Inflammatory macrophage (primary cell): ENCODE results near the gene PLPP2.

Experiments
- DNase-seq, 2 donors: peaks; one replicate each; pipeline ENCODE4 v3.0.0-alpha.2; 2020 to 2022
- total RNA-seq, 18 experiments: gene quantifications; one replicate each; lab custom pipeline; 2026; ENCODE audit warnings: mixed read lengths in 6 of 18, inconsistent platforms in 2 of 18; lab: John Stamatoyannopoulos, UW

The PLPP2 gene
- 0 to 0.16 (median 0.02) reads per million in 18 experiments for total RNA-seq

DNA sequence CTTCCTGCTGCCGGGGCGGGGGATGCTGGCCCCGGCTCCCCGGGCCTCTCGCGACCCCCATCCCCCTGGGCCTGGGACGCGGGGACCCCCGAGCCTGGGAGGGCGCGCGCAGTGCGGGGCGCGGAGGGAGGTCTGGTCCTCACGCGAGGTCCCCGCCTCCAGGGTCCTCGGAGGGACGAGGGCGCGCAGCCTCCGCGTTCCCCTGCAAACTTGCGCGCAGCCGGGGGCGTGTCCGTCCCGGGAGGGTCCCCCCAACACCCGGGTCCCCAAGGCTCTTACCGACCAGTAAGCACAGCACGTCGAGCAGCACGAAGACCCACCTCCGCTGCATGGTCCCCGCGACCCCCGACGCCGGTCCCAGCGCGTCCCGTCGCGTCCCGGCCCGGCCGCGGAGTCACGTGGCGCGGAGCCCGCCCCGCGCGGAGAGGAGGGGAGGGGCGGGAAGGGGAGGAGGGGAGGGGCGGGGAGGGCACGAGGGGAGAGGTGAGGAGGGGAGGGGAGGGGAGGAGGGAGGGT, at the start of gene PLPP2:
Gene PLPP2, minus strand, starts transcription at position 398 of the 516 bp plus-strand sequence. Its CDS starts 67 bp downstream, at position 331.
- DNase-seq: no peak

DNA sequence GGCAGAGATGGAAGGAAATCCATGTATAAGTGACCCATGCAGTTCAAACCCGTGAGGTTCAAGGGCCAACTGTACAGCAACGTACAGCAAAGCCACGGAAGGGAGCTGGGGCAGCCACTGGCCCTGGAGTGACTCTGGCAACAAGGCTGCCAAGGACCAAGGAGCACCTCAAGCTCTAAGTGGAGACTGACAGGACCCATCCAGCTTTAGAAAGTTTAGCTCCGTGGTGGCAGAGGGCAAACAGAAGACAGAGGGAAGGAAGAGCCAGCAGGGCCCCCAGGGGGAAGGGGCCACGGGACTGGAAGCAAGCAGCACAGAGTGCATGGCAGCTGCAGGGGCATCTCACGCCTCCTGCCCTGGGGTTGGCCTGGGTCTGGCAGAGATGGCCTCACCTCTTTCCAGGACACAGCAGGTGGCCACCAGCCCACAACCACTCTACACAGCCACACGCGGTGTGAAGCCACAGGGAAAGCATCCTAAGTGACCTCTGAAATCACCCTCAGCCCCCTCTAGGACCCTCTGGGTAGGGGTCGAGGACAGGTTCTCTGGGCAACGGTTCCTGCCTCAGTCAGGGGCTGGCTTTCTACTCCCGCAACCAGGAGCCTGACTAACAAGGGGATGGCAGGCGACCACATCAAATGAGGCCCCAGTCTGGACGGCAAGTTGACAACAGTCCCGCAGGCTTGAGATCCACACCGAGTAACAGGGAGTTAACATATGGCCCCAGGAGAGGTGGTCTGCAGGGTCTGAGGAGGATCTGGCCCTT, 49.6 kb upstream of the PLPP2 start:
- no peak for DNase-seq

DNA sequence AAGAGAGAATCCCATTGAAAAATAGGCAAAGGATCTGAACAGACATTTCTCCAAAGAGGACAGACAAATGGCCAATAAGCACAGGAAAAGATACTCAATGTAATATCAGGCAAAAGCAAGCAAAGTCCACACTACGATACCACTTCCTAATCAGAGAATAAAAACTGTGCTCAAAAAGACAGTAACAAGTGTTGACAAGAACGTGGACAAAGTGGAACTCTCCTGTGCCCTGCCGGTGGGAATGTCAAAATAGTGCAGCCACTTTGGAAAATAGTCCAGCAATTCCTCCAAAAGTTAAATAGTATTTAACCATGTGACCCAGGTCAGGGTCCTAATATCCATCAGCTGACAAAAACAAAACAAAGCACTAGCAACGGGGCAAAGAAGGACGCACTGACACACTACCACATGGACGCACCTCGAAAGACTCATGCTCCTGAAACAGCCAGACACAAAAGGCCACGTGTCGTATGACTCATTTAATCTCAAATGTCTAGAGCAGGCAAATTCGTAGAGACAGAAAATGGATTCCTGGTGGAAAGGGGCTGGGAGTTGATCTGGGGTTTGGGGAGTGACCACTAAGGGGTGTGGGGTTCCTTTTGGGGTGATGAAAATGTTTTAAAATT, 48.2 kb upstream of the PLPP2 start:
- DNase-seq: peak in 1 of 2 donors; percentile 10

DNA sequence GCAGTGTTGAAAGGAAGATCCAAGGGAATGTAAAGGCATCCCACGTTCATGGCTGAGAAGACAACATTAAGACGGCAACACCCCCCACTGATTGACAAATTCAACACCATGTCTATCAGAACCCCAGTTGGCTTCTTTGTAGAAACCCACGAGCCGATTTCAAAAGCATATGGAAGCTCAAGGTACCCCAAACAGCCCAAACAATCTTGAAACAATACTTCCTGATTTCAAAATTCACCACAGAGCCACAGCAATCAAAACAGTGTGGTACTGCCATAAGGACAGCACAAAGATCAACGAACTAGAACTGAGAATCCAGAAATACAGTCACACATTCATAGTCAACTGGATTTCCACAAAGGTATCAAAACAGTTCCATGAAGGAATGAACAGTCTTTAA, 47.2 kb upstream of the PLPP2 start:
- peak; percentile 66 to 67 for DNase-seq

DNA sequence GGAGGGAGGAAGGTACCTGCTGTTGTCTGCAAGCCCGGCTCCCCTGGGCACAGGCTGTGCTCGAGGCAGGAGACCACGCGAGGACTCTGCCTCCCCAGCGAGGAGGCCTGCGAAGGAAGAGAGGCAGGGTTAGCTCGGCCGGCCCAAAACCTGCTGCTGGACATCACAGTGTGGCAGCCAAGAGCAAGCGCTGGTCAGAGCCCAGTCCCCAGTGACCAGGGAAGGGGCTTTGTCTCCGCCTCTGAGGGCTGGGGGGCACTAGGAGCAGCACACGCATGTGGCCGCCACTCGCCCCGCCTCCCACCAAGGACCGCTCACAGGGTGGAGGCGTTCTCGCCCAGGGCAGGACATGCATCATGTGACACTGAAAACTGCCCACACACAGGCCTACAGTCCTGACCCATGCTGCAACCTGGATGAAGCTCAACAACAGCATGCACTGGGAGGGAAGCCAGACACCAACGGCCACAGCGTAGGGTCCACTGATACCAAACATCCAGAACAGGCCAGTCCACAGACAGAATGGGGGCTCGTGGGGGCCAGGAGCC, 44.9 kb upstream of the PLPP2 start:
- DNase-seq: no peak

DNA sequence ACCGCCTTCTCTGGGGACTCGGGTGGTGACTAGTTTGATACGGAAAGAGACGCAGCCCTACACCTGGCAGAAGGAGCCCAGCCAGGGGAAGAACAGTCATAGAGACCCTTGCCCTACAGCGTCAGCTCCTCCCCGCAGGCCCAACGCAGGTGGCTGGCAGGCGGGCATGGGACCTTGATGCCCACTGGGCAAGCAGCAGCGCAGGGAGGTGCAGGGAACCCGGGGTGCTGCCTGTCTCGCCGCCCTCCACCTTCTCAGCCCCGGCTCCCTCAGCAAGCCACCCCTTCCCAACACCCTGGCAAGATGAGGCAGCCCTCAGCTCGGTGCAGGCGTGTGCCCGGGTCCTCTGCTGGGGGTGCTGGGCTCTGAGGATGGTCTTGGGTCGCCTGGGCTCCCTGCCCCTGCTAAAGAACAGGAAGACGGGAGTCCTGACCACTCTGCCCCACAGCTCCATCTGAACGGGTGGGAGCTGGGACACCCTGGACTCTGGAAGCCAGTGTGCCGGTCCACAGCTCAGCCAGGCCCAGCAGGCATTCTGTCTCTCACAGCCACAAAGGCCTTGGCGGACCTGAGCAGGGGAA, 44.4 kb upstream of the PLPP2 start:
- no peak for DNase-seq

DNA sequence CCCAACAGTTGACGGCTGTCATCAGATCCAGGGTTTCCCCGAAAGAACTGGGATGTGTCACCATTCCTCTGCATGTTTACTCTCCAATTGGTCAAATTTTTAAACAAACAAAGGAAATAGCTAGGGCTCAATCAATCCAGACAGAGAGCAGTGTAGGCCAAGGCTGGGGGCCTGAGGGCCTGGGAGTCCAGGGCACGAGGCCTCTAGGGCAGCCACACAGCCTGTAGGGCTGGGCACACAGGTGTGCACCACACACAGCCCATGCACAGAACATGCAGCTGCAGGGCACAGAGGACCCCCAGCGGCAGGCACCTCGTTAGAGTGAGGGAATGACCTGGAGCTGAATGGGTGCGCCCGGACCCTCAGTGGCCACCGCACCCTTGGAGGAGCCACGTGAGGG, 43.9 kb upstream of the PLPP2 start:
- DNase-seq: no peak

DNA sequence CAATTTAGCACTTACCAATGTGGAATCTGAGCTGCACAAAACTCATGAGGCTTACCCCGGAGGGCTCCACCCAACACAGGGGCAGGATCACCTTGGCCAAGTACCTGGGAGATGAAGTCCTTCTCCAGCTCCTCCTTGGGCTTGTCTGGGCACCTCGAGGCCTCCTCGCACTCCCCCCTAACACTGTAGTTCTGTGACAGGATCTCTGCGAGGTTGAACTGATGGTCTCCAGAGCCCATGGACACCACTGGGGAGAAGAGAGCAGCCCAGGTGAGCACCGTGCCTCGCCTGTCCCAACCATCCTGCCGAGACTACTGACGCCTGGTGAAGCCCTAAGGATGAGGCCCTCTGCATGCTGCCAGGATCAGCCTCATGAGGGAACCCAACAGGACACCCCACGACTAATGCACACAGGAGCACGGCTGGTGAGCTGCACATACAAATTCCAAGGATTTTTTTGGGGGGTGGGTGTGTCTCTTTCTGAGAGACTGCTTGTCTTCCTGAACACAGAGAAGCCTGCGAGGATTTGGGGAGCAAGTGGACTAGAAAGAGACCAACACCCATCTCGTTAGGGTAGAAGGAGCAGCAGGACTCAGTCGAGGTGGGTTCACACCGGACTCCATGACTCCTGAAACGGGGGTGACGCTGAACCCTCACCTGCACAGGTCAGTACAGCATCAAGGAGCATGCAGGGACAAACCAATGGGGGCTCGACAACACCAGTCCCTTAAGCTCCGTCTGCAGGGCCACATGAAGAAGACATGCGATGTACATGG, 43.3 kb upstream of the PLPP2 start:
- no peak for DNase-seq

DNA sequence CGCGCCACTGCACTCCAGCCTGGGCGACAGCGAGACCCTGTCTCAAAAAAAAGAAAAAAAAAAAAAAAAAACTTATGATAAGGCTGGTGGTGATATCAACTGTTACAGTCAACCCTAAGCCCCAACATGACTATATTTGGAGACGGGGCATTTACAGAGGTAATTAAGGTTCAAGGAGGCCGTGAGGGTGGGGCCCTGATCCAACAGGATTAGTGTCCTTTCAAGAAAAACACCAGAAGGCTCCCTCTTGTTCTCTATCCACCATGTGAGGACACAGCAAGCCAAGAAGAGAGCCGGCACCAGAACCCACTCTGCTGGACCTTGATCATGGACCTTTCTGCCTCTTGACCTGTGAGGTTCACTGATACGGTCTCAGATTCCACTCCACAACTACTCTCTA, 39.3 kb upstream of the PLPP2 start:
- no peak for DNase-seq

DNA sequence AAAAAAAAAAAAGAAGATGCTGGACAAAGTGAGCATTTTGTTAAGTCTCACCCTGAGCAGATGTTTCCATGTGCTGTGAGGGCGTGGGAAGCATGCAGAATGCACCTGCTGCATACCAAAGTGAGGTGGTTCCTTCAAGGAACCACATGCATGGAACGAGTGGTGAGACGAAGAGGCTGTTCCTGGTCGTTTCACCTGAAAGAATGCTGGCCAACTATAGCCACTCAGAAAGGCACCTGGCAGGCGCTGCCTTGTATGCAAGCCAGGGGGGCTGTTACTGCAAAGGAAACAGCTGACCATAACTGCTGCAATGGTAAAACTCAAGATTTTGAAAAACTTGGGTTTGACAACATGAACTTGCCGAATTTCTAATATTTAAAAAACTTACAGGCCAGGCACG, 38.7 kb upstream of the PLPP2 start:
- no peak for DNase-seq

DNA sequence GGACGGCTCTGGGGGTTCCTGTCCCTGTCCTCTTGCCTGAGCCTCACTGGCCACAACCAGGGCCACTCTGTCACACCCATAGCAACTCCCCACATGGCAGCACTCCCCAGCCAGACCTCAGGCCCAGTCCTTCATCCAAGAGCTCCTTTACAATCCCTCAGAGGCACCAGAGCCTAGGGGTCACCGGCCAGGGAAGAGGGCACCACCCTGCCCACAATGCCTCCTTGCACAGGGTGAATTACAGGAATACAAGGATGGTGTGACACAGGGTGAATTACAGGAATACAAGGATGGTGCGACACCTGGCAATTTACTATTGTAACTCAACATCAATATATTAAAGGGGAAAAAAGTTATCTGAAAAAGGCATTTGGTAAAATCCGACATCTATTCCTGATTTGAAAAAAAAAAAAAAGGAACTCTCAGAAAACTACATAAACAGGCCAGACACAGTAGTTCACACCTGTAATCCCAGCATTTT, 36.9 kb upstream of the PLPP2 start:
- DNase-seq: no peak

DNA sequence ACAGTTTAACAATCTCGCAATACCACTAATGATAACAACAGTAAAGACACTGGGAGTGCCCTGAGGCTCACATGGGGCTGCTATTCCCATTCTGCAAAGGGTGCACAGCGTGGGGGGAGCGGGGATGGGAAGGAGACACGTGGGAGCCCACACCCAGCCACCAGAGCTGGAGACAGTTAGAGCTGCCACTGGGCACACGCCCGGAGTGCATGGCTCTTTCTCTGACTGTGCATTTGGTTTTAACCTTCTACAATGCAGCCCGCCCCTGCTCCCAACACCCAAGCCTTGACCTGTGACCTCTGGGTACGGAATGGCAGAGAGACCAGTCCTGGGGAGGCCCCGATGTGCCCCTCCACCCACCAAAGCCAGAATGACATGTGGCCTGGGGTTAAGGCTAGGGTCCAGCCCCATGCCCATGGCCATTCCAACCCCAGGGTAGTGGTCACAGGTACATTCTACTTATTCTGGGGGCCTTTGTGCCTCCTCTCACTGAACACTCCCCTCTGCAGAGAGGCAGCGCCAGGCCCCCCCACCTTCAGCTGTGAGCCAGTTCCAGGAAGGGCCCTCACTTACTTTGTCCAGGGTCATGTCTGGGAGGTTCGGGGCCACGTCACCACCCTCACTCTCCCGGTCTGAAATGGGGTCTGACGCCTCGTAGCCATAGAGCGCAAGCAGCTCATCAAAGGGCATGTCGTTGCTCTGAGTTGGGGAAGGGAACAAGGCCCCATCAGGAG, 36.3 kb upstream of the PLPP2 start:
- no peak for DNase-seq

DNA sequence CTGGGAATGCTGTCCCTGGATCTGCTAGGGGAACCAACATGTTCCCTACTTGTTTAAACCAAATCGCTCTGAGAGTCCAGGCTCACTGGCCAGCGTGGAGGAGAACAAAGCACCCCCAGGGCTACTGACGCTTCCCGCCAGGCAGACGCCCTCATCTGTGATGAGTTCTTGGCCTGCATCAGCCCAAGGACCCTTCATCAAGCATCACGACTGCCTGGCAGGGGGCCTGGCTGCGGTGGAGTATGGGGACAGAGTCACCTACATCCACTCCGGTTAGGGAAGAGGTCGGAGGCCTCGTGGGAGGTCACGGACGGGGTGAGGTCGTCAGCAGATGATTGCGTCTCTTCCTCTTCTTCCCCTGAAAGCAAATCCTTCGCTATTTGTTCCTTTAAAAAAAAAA, 35.7 kb upstream of the PLPP2 start:
- DNase-seq: peak; percentile 17 to 48

DNA sequence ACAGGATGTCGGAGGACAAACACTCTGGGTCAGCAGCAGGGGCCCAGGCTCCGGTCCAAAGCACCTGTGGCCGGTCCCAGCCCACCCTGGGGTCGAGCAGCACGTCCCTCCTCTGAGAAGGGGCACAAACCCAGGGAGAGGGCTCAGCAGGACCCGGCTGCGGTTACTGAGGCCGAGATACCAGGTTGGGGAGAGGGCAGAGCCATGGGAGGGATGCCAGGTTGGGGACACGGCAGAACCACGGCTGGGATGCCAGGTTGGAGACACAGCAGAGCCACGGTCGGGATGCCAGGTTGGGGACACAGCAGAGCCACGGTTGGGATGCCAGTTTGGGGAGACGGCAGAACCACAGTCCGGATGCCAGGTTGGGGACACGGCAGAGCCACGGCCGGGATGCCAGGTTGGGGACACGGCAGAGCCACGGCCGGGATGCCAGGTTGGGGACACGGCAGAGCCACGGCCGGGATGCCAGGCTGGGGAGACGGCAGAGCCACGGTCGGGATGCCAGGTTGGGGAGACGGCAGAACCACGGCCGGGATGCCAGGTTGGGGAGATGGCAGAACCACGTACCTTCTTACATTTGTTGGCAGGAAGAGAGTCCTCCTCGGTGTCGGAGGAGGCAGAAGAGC, 34.8 kb upstream of the PLPP2 start:
- no peak for DNase-seq

DNA sequence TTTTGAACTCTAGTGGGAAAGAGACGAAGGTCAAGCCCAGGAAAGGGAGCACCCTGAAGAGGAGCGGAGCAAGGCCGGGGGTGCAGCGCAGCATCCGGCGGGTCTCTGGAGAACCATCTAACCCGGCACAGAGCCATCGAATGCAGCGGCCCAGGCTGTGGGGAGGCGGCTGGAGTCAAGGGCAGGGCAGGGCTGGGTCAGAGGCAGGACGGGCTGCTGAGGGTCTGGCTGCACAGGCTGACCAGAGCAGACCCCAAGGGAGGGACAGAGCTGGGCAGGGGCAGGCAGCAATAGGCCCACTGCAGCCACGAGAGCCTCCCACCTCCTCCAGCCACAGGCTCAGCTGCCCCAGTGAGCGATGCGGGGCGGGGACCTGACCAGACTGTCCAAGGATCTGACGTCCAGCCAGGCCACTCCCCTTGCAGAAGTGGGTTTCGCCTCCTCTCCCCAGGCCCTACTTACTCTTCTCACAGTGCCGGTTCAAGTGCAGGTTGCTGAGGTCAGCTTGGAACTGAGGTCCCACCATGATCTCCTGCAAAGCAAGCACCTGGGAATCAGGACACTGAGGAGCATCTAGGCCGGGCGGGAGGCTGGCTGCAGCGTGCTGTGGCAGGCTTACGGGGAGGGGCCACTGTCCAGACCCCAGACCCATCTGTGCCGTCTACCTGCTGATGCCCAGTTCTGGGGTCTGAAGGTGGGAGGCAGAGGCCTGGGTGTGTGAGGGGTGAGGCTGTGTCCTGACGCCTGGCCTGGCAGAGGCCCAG, 34.2 kb upstream of the PLPP2 start:
- DNase-seq: no peak

DNA sequence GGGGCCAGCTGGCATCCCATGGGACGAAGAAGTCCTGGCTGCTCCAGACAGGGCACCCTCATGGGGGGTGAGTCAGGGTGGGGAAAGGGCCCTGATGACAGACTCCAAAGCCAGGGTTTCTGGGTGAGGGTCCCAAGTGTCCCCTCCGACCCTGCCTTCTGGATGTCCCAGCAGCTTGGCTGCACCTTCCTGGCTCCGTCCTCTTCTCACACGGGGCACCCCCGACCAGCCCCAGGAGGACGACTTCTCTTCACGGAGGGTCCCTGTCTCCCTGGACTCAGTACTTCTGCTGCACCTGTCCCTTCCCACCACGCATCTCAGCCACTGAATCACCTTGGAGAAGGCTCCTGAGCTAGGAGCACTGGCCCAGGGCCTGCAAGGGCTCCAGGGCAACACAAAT, 33.5 kb upstream of the PLPP2 start:
- no peak for DNase-seq

DNA sequence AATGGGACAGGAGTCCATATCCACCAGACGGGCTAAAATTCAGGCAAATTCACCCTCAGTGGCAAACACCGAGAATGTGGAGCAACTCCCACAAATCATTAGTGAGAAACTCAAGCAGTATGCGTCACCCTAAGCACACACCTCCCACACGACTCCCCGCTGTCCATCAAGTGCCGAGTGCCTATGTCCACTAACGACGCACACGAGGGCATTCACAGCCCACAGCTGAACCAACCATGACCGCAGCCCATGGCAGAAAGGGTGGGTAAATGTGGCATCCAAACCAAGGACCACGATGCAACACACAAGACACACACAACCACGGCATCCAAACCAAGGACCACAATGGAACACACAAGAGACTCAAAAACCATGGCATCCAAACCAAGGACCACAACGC, 31.4 kb upstream of the PLPP2 start:
- DNase-seq: no peak

DNA sequence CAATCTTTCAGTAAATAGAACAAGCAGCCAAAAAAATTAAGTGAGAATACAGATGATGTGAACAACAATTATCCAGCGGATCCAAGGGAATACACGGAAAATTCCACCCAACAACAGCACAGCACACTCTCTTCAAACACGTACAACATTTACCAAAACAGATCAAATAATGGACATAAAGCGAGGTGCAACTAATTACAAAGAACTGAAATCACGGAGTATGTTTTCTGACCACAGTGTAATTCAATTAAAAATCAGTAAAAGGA, 27.2 kb upstream of the PLPP2 start:
- DNase-seq: no peak

DNA sequence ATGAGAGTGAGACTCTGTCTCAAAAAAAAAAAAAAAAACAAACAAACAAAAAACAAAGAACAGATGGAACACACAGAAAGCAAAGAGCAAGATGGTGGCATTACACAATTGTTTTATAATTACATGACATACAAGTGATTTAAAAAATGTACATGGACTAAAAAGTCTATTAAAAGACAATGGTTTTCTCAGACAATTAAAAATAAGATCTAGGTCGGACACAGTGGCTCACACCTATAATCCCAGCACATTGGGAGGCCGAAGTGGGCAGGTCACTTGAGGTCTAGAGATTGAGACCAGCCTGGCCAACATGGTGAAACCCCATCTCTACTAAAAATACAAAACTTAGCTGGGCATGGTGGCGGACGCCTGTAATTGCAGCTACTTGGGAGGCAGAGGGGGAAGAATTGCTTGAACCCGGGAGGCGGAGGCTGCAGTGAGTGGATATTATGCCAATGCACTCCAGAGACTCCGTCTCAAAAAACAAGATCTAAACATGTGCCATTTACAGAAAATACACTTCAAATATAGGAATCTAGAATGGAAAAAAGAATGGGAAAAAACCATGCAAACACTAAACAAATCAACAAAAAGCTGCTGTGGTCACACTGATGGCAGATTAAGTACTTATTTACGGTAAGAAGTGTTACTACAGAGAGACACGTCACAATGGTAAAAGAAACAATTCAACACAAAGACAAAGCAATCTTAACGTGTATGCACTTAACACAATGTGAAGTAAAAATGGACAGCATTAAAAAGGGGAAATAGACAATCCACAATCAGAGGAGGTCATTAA, 26.7 kb upstream of the PLPP2 start:
- no peak for DNase-seq

DNA sequence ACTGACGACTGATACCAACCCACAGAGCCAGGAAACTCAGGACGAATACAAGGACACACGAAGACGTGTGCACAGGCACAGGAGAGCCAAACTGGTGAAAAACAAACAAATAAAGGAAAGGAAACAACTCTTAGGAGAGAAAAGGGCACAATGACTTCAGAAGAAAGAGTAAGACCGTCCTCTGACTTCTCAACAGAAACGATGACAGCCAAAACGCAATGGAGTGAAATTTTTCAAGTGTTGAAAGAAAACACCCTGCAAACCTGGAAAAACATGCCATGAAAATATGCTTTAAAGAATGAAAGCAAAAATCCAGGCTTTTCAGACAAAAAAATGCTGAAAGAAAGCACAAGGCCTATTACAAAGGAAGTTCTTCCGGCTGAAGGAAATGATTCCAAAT, 24.6 kb upstream of the PLPP2 start:
- no peak for DNase-seq
